Activated CD8-positive, alpha-beta memory T cell treated with anti-CD3 and anti-CD28 coated beads, Interleukin-2, amount 10 ng/mL, durations not matched to agents 7 days and 5 days (primary cell): ENCODE measurements around the gene EPS8L2. TPM values are rescaled to one million over a fixed set of nuclear protein-coding genes. Genes with fewer than 3 reads are reported as not detected.

Source experiments
- ATAC-seq: fragments of 150-1000 bp; cut with Tn5 transposase; one replicate; pipeline ENCODE4 v1.10.0; 2021; ENCODE audit warnings: moderate library complexity
- CTCF ChIA-PET: fragments of 350-600 bp; sonication (Branson Sonifier 250); formaldehyde crosslinking; loops from one replicate; lab custom pipeline; 2021; ENCODE audit warnings: antibody characterized with exemption; lab: Charles Lee
- DNase-seq: peaks from one replicate; pipeline ENCODE4 v3.0.0-alpha.2; 2020
- H3K27ac Mint-ChIP-seq: one replicate; pipeline ENCODE4 v1.8.0; 2021; ENCODE audit warnings: mild to moderate bottlenecking, mixed read lengths
- H3K27me3 Mint-ChIP-seq: one replicate; pipeline ENCODE4 v1.8.0; 2021; ENCODE audit warnings: mixed read lengths
- H3K36me3 Mint-ChIP-seq: one replicate; pipeline ENCODE4 v1.8.0; 2021; ENCODE audit warnings: mild to moderate bottlenecking, mixed read lengths
- H3K4me1 Mint-ChIP-seq: one replicate; pipeline ENCODE4 v1.8.0; 2021; ENCODE audit warnings: mixed read lengths
- H3K4me3 Mint-ChIP-seq: one replicate; pipeline ENCODE4 v1.8.0; 2021; ENCODE audit warnings: mild to moderate bottlenecking, moderate library complexity, mixed read lengths
- H3K9me3 Mint-ChIP-seq: one replicate; pipeline ENCODE4 v1.8.0; 2022; ENCODE audit warnings: low read depth, mixed read lengths
- total RNA-seq, 2 experiments: library from RNA; stranded (reverse); gene quantifications; one replicate each; pipeline ENCODE4 v1.2.3, GENCODE V29; 2021

Gene EPS8L2
- 10 to 100 TPM; 17.4 to 20.2 TPM for total RNA-seq

GRCh38 chr11:705646-706438 is at the start of gene EPS8L2:
Gene EPS8L2 (plus strand): TSS chr11:706231. CDS start chr11:709408, 3,177 bp downstream.
- ATAC-seq, result peak; percentile 12
- Mint-ChIP-seq H3K9me3 (no peaks in the 10 kb centered on the region), H3K4me1 (peaks cover 2% of the 10 kb centered on the region), H3K36me3 (no peaks in the 10 kb centered on the region), H3K4me3 (no peak within 1 kb of the TSS), H3K27ac (no peak within 1 kb of the TSS), H3K27me3 (peaks cover 11% of the 10 kb centered on the region)
- DNase-seq, result no peak
- CTCF ChIA-PET, result interaction anchor here (1.5 kb wide), 1 partner anchor 9 kb away, joined by 7 read pairs; no protein-coding TSS in a partner anchor

- ATAC-seq, result no peak
Observed at GRCh38 chr11:656426-656825, 49.6 kb upstream of the EPS8L2 start.

GRCh38 chr11:656866-657265 is 49.2 kb upstream of the EPS8L2 start:
- Mint-ChIP-seq H3K4me1 (no peaks in the 10 kb centered on the region), H3K9me3 (no peaks in the 10 kb centered on the region), H3K36me3 (no peaks in the 10 kb centered on the region), H3K27me3 (no peaks in the 10 kb centered on the region), H3K27ac (no peak overlapping the region), H3K4me3 (no peak overlapping the region)
- DNase-seq (no peak), ATAC-seq (no peak)
- CTCF ChIA-PET, result interaction anchor here (1.2 kb wide), 1 partner anchor 40 kb away, joined by 3 read pairs; no protein-coding TSS in a partner anchor

More at GRCh38 chr11:656426-656825, 49.6 kb upstream of the EPS8L2 start:
- Mint-ChIP-seq H3K9me3 (no peaks in the 10 kb centered on the region), H3K27me3 (no peaks in the 10 kb centered on the region), H3K4me1 (no peaks in the 10 kb centered on the region), H3K36me3 (no peaks in the 10 kb centered on the region), H3K27ac (no peak overlapping the region), H3K4me3 (no peak overlapping the region)
- DNase-seq, result no peak
- CTCF ChIA-PET, result interaction anchor here (0.7 to 1.2 kb wide), 3 partner anchors 40 to 109 kb away, joined by 3 to 4 read pairs (median 3); no protein-coding TSS in a partner anchor

DNA sequence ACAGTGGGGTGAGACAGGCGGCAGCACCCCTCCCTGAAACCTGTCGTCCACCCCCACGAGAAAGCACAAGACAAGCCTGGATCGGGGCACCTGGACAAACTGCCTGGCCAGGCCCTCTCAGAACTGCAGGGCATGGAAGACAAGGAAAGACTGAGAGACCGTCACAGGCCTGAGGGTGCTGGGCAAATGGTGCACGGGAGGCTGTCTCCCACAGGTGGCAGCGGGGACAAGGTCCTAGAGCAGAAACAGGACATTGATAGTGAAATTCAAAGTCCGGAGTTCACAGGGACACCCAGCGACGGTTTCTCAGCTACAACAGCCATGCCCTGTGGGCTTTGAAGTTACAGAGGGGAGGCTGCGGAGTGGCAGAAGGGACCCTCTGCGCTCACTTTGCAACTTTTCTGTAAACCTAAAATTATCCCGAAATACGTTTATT is 48.3 kb upstream of the EPS8L2 start:
- no peaks in the 10 kb centered on the region for H3K36me3 Mint-ChIP-seq
- H3K27ac Mint-ChIP-seq, result no peak overlapping the region
- ATAC-seq, result no peak
- DNase-seq, result no peak
- H3K4me3 Mint-ChIP-seq, result no peak overlapping the region
- CTCF ChIA-PET, result no interaction called here
- H3K9me3 Mint-ChIP-seq, result no peaks in the 10 kb centered on the region
- no peaks in the 10 kb centered on the region for H3K27me3 Mint-ChIP-seq
- no peaks in the 10 kb centered on the region for H3K4me1 Mint-ChIP-seq

DNA sequence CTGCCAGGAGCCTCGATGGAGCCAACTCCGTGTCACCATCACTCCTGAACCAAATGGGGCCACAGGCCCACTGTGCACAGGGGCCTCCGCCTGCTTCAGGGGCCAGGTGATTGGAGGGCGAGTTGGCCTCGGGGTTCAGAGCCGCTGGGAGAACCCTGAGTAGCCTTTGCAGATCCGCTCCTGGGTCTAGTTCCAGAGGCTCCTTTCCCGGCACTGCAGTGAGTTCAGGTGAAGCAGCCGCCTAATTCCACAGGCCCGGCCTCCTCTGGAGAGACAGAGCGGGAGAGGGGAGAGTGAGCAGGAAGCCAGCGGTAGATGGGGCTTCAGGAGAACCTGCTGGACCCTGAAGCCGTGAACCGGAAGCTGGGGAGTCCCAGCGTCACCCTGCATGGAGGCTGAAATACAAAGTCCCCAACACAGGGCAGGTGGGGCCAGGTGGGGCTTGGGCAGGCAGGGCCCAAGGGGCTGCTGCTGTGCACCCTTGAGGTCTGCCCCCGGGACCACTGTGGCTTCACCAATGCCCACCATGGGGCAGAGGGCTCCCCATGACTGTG is 46.4 kb upstream of the EPS8L2 start:
- DNase-seq (no peak), ATAC-seq (no peak)
- Mint-ChIP-seq H3K4me1 (no peaks in the 10 kb centered on the region), H3K4me3 (no peak overlapping the region), H3K9me3 (no peaks in the 10 kb centered on the region), H3K27ac (no peak overlapping the region), H3K36me3 (no peaks in the 10 kb centered on the region), H3K27me3 (no peaks in the 10 kb centered on the region)
- CTCF ChIA-PET, result interaction anchor here (0.9 to 1.1 kb wide), 2 partner anchors 14 to 64 kb away, joined by 3 to 4 read pairs; no protein-coding TSS in a partner anchor

GRCh38 chr11:660281-660680 is 45.8 kb upstream of the EPS8L2 start:
- Mint-ChIP-seq H3K36me3 (no peaks in the 10 kb centered on the region), H3K27ac (no peak overlapping the region), H3K4me3 (no peak overlapping the region), H3K9me3 (no peaks in the 10 kb centered on the region), H3K4me1 (no peaks in the 10 kb centered on the region), H3K27me3 (no peaks in the 10 kb centered on the region)
- DNase-seq, result no peak
- CTCF ChIA-PET, result interaction anchor here (2.7 kb wide), 1 partner anchor 66 kb away, joined by 21 read pairs; no protein-coding TSS in a partner anchor
- ATAC-seq, result no peak

GRCh38 chr11:660681-661444 is 45.2 kb upstream of the EPS8L2 start:
- DNase-seq, result no peak
- Mint-ChIP-seq H3K4me1 (no peaks in the 10 kb centered on the region), H3K27ac (no peak overlapping the region), H3K27me3 (no peaks in the 10 kb centered on the region), H3K4me3 (no peak overlapping the region), H3K9me3 (no peaks in the 10 kb centered on the region), H3K36me3 (no peaks in the 10 kb centered on the region)
- CTCF ChIA-PET, result interaction anchor here (2.1 to 2.7 kb wide), 2 partner anchors 62 to 65 kb away, joined by 11 to 21 read pairs; no protein-coding TSS in a partner anchor
- ATAC-seq, result no peak

- CTCF ChIA-PET, result interaction anchor here (1.2 to 2.7 kb wide), 4 partner anchors 57 to 87 kb away, joined by 3 to 21 read pairs (median 8); partner anchors contain the start of gene PHRF1
- no peak overlapping the region for H3K4me3 Mint-ChIP-seq
Observed at GRCh38 chr11:662689-663274, 43.2 kb upstream of the EPS8L2 start.

GRCh38 chr11:665062-665703 is 40.8 kb upstream of the EPS8L2 start:
- Mint-ChIP-seq H3K27me3 (no peaks in the 10 kb centered on the region), H3K4me1 (no peaks in the 10 kb centered on the region), H3K27ac (no peak overlapping the region), H3K9me3 (no peaks in the 10 kb centered on the region), H3K36me3 (peaks cover 1% of the 10 kb centered on the region), H3K4me3 (no peak overlapping the region)
- DNase-seq (no peak), ATAC-seq (no peak)
- CTCF ChIA-PET, result interaction anchor here (0.6 to 1.4 kb wide), 3 partner anchors 23 to 80 kb away, joined by 3 to 4 read pairs (median 4); partner anchors contain the start of gene TMEM80

More at GRCh38 chr11:662689-663274, 43.2 kb upstream of the EPS8L2 start:
- H3K27ac Mint-ChIP-seq, result no peak overlapping the region
- DNase-seq (peak; percentile 56), ATAC-seq (peak; percentile 68)
- H3K27me3 Mint-ChIP-seq, result no peaks in the 10 kb centered on the region
- H3K4me1 Mint-ChIP-seq, result no peaks in the 10 kb centered on the region
- no peaks in the 10 kb centered on the region for H3K36me3 Mint-ChIP-seq
- H3K9me3 Mint-ChIP-seq, result no peaks in the 10 kb centered on the region

- DNase-seq (no peak), ATAC-seq (no peak)
- Mint-ChIP-seq H3K36me3 (peaks cover 1% of the 10 kb centered on the region), H3K27me3 (no peaks in the 10 kb centered on the region), H3K27ac (no peak overlapping the region), H3K4me1 (no peaks in the 10 kb centered on the region), H3K4me3 (no peak overlapping the region), H3K9me3 (no peaks in the 10 kb centered on the region)
- CTCF ChIA-PET, result interaction anchor here (0.6 to 1.4 kb wide), 3 partner anchors 24 to 81 kb away, joined by 3 to 4 read pairs (median 4); partner anchors contain the start of gene TMEM80
Observed at GRCh38 chr11:665704-666281, 40.2 kb upstream of the EPS8L2 start.

- CTCF ChIA-PET, result interaction anchor here (0.8 to 1.1 kb wide), 2 partner anchors 14 to 86 kb away, joined by 3 read pairs; no protein-coding TSS in a partner anchor
- no peak overlapping the region for H3K27ac Mint-ChIP-seq
- no peaks in the 10 kb centered on the region for H3K9me3 Mint-ChIP-seq
- no peaks in the 10 kb centered on the region for H3K4me1 Mint-ChIP-seq
- H3K4me3 Mint-ChIP-seq, result no peak overlapping the region
- ATAC-seq, result no peak
- no peaks in the 10 kb centered on the region for H3K27me3 Mint-ChIP-seq
- DNase-seq, result no peak
- peaks cover 19% of the 10 kb centered on the region for H3K36me3 Mint-ChIP-seq
Observed at GRCh38 chr11:673866-674265, 32.2 kb upstream of the EPS8L2 start.

DNA sequence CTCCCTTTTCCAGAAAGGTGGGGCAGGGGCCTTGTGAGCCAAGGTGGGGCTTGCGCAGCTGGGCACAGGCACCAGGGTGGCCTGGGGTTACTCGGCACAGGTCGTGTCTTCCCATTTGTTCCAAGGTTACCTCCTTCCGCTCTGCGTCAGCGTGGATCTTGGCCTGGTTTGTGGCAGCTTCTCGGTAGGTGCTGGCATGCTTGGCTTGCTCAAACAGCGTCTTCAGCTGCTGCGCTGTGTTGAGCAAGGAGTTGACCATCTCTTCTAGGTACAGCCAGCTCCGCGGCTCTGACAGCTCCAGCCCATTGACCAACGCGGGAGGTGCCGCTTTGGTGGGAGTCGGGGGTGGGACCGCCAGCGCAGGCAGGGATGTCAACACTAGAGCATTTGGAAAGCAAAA is 31.6 kb upstream of the EPS8L2 start:
- no peaks in the 10 kb centered on the region for H3K9me3 Mint-ChIP-seq
- peaks cover 19% of the 10 kb centered on the region for H3K36me3 Mint-ChIP-seq
- DNase-seq (no peak), ATAC-seq (no peak)
- no peak overlapping the region for H3K27ac Mint-ChIP-seq
- H3K4me3 Mint-ChIP-seq, result no peak overlapping the region
- no peaks in the 10 kb centered on the region for H3K4me1 Mint-ChIP-seq
- H3K27me3 Mint-ChIP-seq, result no peaks in the 10 kb centered on the region
- CTCF ChIA-PET, result interaction anchor here (0.8 to 1.1 kb wide), 2 partner anchors 15 to 86 kb away, joined by 3 read pairs; no protein-coding TSS in a partner anchor
